Activated CD8-positive, alpha-beta memory T cell treated with anti-CD3 and anti-CD28 coated beads for 4 hours (primary cell): ENCODE data around the gene TYRO3.
A peak's percentile ranks its signal among the peaks of the same experiment; 100 is the strongest.
"Not testable (repeated sequence)": the region's sequence is repeated elsewhere in the genome, so short reads cannot be mapped to it uniquely, and the experiment has no call there.

ENCODE experiments used
- DNase-seq, 2 donors: peaks; one replicate each; pipeline ENCODE4 v3.0.0-alpha.2; 2020; ENCODE audit warnings: low read depth in 2 of 2

TYRO3 gene

DNA sequence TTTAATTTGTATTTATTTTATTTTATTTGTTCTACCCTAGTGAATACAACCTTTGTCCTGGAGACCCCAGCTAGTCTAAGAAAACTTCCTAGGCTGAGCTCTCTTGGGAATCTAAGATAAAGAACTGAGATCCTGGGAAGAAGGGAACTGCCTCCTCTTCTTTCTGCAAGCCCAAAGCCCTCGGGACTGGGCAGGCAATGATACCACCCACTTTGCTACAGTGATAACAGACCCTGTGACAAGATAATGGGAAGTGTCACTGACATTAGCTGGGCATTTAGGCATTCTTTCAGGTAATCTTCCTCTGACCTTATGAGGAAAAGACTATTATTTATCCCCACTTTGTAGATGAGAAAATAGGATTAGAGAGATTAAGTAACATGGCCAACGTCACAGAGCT is 15.1 kb downstream of the TYRO3 start:
- DNase-seq = no peak

GRCh38 chr15:41575282-41575681 is 16.3 kb downstream of the TYRO3 start:
- DNase-seq = no peak

DNA sequence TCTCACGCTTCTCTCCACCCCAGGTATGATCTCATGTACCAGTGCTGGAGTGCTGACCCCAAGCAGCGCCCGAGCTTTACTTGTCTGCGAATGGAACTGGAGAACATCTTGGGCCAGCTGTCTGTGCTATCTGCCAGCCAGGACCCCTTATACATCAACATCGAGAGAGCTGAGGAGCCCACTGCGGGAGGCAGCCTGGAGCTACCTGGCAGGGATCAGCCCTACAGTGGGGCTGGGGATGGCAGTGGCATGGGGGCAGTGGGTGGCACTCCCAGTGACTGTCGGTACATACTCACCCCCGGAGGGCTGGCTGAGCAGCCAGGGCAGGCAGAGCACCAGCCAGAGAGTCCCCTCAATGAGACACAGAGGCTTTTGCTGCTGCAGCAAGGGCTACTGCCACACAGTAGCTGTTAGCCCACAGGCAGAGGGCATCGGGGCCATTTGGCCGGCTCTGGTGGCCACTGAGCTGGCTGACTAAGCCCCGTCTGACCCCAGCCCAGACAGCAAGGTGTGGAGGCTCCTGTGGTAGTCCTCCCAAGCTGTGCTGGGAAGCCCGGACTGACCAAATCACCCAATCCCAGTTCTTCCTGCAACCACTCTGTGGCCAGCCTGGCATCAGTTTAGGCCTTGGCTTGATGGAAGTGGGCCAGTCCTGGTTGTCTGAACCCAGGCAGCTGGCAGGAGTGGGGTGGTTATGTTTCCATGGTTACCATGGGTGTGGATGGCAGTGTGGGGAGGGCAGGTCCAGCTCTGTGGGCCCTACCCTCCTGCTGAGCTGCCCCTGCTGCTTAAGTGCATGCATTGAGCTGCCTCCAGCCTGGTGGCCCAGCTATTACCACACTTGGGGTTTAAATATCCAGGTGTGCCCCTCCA is 19.1 kb downstream of the TYRO3 start:
- no peak for DNase-seq

GRCh38 chr15:41578736-41579383 is 19.8 kb downstream of the TYRO3 start:
- DNase-seq = no peak

DNA sequence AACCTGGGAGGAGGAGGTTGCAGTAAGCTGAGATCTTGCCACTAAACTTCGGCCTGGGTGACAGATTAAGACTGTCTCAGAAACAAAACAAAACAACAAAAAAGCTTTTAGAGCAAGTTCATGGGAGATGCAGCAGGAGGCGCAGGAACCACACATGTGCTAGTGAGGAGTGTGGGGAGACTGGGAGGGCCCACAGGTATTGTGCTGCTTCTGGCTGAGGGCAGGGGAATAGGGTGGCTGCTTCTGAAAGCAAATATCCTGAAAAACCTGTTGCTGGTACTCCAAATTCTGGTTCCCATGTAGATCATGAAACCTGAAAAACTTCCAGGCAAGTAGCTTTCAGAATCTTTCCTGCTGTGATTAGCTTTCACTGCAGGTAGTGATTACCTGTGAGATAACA is 22.1 kb downstream of the TYRO3 start:
- no peak for DNase-seq

DNA sequence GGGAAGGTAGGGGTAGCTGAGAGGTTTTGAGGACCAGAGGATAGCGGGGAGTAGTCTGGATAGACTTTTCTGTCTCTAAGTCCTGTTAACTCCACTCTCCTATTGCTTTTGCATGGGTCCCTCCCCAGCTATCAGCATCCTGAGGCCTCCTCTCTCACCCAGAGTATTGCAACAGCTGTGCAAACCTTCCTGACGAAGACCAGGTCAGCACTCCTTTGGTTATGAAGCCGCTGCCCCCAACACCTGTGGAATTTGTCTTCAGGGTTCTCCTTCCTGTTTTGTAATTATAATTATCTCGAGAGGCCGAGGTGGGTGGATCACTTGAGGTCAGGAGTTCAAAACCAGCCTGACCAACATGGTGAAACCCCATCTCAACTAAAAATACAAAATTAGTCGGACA is 24.8 kb downstream of the TYRO3 start:
- DNase-seq = no peak

- DNase-seq = no peak
Measured at GRCh38 chr15:41584636-41585126, 25.7 kb downstream of the TYRO3 start.

DNA sequence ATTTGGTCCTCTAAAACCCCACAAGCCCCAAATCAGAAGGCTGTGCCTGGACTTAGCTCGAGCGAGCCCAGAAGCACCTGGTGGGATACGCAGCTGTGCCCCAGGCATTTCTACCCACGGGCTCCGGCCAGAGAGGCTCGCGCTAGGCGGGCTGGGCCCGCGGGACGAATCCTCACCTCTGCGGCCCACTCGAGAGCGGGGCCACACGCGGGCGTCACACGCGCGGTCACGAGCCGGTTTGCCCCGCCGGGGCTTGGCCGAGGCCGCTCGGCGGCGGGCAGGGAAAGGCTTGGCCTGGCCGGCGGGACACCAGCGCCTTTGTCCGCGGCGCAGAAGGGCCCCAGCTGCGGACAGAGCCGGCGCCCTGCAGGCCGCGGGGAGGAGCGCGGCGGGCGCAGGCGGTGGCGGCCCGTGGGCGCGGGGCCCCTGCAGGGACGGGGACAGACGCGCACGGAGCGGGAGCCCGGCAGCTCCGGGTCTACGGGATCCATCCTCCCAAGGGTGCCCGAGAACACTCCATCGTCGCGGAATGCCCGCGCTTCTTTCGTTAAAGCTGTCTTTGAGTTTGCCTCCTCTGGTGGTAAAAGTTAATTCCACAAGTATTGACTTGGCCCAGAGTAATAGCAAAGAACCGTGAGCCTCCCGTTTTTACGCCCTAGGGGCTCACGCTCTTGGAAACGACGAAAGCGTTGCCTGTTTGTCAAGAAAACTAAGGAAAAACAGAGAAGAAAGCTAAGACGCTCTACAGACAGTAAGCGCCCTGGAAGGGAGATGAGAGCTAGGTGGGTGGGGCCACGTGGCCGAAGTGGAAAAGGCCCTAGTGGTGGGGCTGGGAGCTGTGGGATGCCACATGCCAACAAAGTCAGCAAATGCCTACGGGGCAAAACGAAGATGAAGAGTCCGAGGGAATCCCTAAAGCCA is 26.4 kb downstream of the TYRO3 start:
- peak; percentile 7 to 11 for DNase-seq

DNA sequence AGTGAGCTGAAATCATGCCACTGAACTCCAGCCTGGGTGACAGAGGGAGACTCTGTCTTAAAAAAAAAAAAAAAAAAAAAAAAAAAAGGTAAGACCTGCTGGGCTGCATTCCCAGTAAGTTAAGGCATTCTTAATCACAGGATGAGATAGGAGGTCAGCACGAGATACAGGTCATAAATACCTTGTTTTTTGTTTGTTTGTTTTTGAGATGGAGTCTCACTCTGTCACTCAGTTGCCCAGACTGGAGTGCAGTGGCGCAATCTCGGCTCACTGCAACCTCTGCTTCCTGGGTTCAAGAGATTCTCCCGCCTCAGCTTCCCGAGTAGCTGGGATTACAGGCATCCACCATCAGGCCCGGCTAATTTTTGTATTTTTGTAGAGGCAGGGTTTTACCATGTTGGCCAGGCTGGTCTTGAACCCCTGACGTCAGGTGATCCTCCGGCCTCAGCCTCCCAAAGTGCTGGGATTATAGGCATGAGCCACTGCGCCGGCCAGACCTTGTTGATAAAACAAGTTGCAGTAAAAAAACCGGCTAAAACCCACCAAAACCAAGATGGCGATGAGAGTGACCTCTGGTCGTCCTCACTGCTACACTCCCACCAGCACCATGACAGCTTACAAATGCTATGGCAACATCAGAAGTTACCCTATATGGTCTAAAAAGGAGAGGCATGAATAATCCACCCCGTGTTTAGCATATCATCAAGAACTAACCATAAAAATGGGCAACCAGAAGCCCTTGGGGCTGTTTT is 27.7 kb downstream of the TYRO3 start:
- not testable (repeated sequence) for DNase-seq

DNA sequence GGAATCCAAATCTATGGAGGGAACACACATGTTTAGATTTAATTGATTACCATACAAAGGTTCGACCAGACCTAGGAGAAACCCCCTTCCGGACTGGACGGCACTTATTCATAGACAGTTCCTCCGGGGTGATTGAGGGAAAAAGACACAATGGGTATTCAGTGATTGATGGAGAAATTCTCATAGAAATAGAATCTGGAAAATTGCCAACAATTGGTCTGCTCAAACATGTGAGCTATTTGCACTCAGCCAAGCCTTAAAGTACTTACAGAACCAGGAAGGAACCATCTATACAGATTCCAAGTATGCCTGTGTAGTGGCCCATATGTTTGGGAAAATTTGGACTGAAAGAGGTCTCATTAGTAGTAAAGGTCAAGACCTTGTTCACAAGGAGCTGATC is 30.0 kb downstream of the TYRO3 start:
- not testable (repeated sequence) for DNase-seq

DNA sequence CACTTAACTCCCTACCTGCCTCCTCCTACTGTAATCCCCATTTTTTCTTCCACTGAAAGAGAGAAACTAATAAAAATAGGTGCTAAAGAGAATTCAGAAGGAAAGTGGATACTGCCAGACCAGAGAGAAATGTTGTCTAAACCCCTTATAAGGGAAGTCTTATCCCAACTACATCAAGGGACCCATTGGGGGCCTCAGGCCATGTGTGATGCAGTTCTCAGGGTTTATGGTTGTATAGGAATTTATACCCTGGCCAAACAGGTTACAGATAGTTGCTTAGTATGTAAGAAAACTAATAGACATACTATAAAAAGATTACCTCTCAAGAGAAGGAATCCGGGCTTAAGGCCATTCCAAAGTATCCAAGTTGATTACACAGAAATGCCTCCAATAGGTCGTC is 30.6 kb downstream of the TYRO3 start:
- DNase-seq = not testable (repeated sequence)

- DNase-seq = not testable (repeated sequence)
Measured at GRCh38 chr15:41591217-41591616, 32.2 kb downstream of the TYRO3 start.

DNA sequence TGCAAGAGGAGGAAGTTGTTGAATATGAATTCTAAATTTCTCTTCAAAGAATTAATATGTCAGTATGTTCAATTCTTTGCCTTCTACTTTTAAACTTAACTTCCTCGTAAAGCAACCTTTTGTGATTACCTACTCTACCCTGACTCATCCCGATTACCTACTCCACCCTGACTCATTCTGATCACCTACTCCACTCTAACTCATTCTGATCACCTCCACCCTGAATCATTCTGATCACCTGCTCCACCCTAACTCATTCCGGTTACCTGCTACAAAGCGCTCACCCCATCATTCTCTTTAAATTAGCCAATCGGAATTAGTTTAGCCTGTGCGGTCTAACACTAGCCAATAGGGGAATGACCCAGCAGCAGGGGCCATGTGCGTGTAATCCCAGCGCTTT is 33.7 kb downstream of the TYRO3 start:
- not testable (repeated sequence) for DNase-seq

- no peak for DNase-seq
Measured at GRCh38 chr15:41594801-41595746, 36.1 kb downstream of the TYRO3 start.

DNA sequence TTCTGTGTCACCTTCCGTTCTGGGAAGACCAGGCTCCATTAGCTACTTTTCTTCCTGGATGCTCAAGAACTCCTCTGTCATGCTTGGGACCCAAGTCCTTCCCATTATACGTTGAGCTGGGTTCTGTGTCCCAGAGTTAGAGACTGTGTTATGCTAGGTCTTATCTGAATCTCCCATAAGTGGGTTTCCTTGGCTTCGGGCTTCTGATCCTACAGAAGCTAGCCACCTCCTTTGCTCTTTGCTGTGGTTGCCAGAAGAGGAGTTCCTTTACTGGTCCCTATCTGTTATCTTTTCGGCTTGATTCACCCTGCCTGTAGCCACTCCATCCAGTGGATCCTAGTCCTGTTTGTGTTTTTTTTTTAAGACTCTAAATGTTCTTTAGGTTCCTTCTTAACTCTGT is 38.0 kb downstream of the TYRO3 start:
- no peak for DNase-seq

DNA sequence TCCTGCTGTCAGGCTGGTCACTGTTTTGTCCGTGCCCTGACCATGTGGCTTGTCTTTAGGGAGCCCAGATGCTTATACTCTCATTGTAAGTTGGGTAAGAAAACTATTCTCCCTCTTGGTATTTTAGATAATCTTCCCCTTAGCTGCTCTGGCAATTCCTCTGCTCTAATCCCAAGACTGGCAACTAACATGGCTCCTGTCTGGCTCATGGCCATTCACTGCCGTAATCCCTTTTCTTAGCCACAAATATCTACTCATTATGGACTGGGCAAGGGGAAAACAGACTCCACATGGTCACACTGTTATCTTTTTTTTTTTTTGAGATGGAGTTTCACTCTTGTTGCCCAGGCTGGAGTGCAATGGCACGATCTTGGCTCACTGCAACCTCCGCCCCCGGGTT is 38.8 kb downstream of the TYRO3 start:
- no peak for DNase-seq

DNA sequence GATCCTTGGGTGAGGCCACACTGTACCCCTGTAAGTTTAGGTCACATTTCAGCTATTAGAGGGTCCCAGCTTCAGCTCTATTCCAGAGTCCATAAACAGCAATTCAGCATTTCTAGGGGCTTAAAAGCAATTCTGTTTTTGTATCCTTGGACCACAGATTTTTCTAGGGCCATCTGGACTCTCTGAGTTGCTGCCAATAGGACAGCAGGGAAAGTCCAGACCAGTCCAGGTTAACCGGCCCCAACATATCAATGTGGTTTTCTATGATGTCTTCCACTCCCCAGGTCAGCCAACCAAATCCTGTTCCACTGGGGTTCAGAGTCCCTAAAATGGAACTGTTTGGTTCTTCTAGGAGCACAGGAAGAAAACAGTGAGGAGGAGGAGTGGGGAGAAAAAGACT is 40.0 kb downstream of the TYRO3 start:
- no peak for DNase-seq

DNA sequence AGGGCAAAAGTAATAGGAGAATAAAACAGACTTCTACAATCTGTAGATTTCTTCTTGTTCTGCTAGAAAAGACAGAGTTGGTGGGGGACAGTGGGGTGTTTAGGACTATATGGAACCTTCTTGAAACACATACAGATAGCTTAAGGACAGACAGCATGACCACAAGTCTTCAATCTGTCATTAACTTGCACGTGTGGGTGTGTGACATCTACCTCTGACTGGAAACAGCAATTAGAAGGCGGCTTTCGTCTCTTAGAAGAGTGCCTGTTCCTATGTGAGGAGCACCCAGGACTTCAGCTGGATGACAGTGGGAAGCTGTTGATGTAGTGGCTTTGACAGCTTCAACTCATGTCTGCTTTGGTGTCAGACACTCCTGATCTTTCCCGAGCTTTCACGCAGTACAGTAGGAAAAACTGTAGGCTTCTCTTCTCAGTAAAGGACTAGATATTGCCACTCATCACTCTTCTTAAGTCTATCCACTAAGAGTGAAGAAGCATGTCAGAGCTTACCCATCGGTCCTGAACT is 44.5 kb downstream of the TYRO3 start:
- DNase-seq = no peak

GRCh38 chr15:41603941-41604911 is 45.2 kb downstream of the TYRO3 start:
- DNase-seq = peak; percentile 25 to 31
